ENCODE data around the gene MAPK7.

MAPK7 gene

DNA sequence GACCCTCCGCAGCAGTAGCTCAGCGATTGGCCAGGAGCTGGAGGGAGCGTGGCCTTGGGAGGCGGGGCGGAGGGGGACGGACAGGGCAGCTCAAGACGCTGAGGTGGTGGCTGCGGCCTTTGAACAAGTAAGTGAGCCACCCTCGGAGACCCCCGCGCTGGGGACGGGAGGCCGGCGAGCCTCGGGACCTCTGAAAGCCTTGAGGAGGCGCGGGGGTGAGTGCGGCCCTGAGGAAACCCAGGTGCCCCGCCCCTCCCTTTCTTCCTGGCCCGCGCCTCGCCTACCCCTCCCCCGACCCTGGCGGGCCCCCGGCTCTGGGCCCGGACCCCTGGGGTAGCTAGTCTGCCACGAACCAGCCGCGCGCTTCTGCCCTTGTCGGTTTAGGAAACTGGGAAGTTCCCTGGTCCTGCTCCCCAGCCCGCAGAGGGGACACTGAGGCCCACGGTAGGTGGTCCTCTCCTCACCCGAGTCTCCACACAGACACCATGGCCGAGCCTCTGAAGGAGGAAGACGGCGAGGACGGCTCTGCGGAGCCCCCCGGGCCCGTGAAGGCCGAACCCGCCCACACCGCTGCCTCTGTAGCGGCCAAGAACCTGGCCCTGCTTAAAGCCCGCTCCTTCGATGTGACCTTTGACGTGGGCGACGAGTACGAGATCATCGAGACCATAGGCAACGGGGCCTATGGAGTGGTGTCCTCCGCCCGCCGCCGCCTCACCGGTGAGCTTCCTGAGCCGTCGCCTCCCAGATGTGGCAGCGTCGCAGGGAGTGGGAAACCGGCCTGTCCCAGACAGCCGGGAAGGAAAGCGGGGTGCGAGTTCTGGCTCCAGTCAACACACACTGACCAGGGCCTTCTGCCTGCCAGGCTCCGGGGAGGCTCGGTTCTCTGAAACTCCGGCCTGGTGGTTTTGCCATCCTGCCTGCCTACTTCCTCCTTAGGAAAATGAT is at the start of gene MAPK7:
MAPK7 (plus strand) TSS at position 83 of the 945 bp plus-strand sequence; CDS start at position 486, 403 bp downstream.
- peak within 1 kb of the TSS; percentile 97 for H3K27ac ChIP-seq
- no peak for TF ChIP-seq CTCF (IDR thresholded peaks at IDR 0.05)
- no peak for TF ChIP-seq ZFX (IDR thresholded peaks at IDR 0.05; ENCODE audit: borderline replicate concordance)

DNA sequence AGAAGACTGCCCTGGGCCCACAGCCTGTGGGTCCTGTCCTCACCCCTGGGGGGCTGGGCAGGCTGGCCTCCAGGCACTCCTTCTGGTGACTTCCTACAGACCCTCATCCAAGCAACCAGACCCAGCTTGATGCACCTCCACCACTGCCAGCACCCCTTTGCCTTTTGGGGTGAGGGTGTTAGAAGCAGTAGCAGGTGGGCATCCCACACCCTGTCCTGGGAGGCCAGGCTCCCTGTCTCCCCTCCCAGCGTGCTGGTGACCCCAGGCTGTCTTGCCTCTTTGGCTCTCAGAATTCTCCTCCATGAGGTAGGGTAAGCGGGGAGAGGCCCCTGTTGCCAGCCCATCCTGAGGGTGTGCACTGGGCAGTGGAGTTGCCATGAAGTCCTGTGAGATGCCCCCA is 49.2 kb upstream of the MAPK7 start:
- TF ChIP-seq ZFX (IDR thresholded peaks at IDR 0.05; ENCODE audit: borderline replicate concordance) (no peak), CTCF (IDR thresholded peaks at IDR 0.05) (no peak)
- no peak overlapping the region for H3K27ac ChIP-seq

GRCh38 chr17:19329839-19330238 is 48.5 kb upstream of the MAPK7 start:
- no peak overlapping the region for H3K27ac ChIP-seq
- TF ChIP-seq ZFX (IDR thresholded peaks at IDR 0.05; ENCODE audit: borderline replicate concordance) (no peak), CTCF (IDR thresholded peaks at IDR 0.05) (no peak)

- no peak overlapping the region for H3K27ac ChIP-seq
- TF ChIP-seq CTCF (IDR thresholded peaks at IDR 0.05): no peak
- no peak for TF ChIP-seq ZFX (IDR thresholded peaks at IDR 0.05; ENCODE audit: borderline replicate concordance)
These were observed 48.0 kb upstream of the MAPK7 start for GRCh38 chr17:19330271-19330670.

- no peak overlapping the region for H3K27ac ChIP-seq
These were observed 47.2 kb upstream of the MAPK7 start for GRCh38 chr17:19331134-19331533.

GRCh38 chr17:19331543-19332245 is 46.6 kb upstream of the MAPK7 start:
- no peak for TF ChIP-seq ZFX (IDR thresholded peaks at IDR 0.05; ENCODE audit: borderline replicate concordance)
- no peak for TF ChIP-seq CTCF (IDR thresholded peaks at IDR 0.05)
- H3K27ac ChIP-seq: no peak overlapping the region

More at GRCh38 chr17:19331134-19331533, 47.2 kb upstream of the MAPK7 start:
- TF ChIP-seq ZFX (IDR thresholded peaks at IDR 0.05; ENCODE audit: borderline replicate concordance) (no peak), CTCF (IDR thresholded peaks at IDR 0.05) (no peak)
